Esophagus (tissue), 2 donors: ENCODE results near the gene KRTAP9-8. TPM values are rescaled to one million over a fixed set of nuclear protein-coding genes. Genes with fewer than 3 reads are reported as not detected.
"Not testable (repeated sequence)": the region's sequence is repeated elsewhere in the genome, so short reads cannot be mapped to it uniquely, and the experiment has no call there.

Experiments used
- H3K27ac ChIP-seq, 2 donors: one replicate each; pipeline ENCODE4 v1.5.1; 2013; ENCODE audit warnings: low read depth in 2 of 2, mild to moderate bottlenecking in 2 of 2, inconsistent platforms in 1 of 2, low read length in 1 of 2, moderate library complexity in 1 of 2
- H3K27me3 ChIP-seq, 2 donors: one replicate each; pipeline ENCODE4 v1.6.1; 2013; ENCODE audit warnings: low read length in 2 of 2, control low read depth in 1 of 2, mild to moderate bottlenecking in 1 of 2; ENCODE audit not compliant: insufficient read depth in 2 of 2, control insufficient read depth in 1 of 2
- H3K36me3 ChIP-seq, 2 donors: one replicate each; pipeline ENCODE4 v1.6.1; 2013; ENCODE audit warnings: low read length in 1 of 2; ENCODE audit not compliant: control insufficient read depth in 2 of 2, insufficient read depth in 2 of 2
- H3K4me1 ChIP-seq, 2 donors: one replicate each; pipeline ENCODE4 v1.6.1; 2013; ENCODE audit warnings: low read length in 1 of 2; ENCODE audit not compliant: control insufficient read depth in 2 of 2, insufficient read depth in 2 of 2
- H3K4me3 ChIP-seq, 2 donors: one replicate each; pipeline ENCODE4 v1.5.1; 2013; ENCODE audit warnings: low read length in 2 of 2, mild to moderate bottlenecking in 2 of 2, low read depth in 1 of 2, moderate library complexity in 1 of 2
- H3K9me3 ChIP-seq, 2 donors: one replicate each; pipeline ENCODE4 v1.6.1; 2013; ENCODE audit warnings: mild to moderate bottlenecking in 2 of 2, low read depth in 1 of 2, low read length in 1 of 2, moderate library complexity in 1 of 2; ENCODE audit not compliant: control insufficient read depth in 2 of 2, insufficient read depth in 1 of 2
- WGBS, 2 donors: extraction: QIAGEN DNeasy Blood & Tissue Kit; methylation state at CpG; one replicate each; pipeline ENCODE4 v1.1.7; 2013; 5-methylcytosine and 5-hydroxymethylcytosine counted together
- polyA plus RNA-seq, 2 donors: library from polyadenylated mRNA; stranded (reverse); fragments of 200-250 nt; gene quantifications; one replicate each; pipeline ENCODE4 v1.2.3, GENCODE V29; 2013
- donor health status: healthy with polysubstance abuse.
- donor health status: Bipolar disorder and iron deficiency.

Gene KRTAP9-8
- polyA plus RNA-seq, 2 donors, result not detected

DNA sequence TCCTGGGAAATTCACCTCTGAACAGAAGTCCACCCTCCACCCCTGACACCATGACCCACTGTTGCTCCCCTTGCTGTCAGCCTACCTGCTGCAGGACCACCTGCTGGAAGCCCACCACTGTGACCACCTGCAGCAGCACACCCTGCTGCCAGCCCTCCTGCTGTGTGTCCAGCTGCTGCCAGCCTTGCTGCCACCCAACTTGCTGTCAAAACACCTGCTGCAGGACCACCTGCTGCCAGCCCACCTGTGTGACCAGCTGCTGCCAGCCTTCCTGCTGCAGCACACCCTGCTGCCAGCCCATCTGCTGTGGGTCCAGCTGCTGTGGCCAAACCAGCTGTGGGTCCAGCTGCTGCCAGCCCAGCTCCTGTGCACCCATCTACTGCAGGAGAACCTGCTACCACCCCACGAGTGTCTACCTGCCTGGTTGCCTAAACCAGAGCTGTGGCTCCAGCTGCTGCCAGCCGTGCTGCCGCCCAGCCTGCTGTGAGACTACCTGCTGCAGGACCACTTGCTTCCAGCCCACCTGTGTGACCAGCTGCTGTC is 37.9 kb downstream of the KRTAP9-8 start, which contains the start of gene KRTAP9-7:
Gene KRTAP9-7, plus strand, starts transcription at position 51 of the 543 bp plus-strand sequence. Its CDS starts 0 bp downstream, at position 51.
- H3K27ac ChIP-seq, H3K36me3 ChIP-seq, H3K4me3 ChIP-seq, H3K4me1 ChIP-seq, H3K9me3 ChIP-seq, H3K27me3 ChIP-seq: not testable (repeated sequence)
- 76 to 89% methylated on average over 3 of the region's 3 CpGs for WGBS, 2 donors

- Histone ChIP-seq H3K27me3 (no peaks in the 10 kb centered on the region), H3K27ac (no peak overlapping the region), H3K4me3 (no peak overlapping the region), H3K4me1 (no peaks in the 10 kb centered on the region), H3K9me3 (peaks cover 0 to 2% of the 10 kb centered on the region in 2 donors), H3K36me3 (no peaks in the 10 kb centered on the region)
- 79 to 87% methylated on average over 3 of the region's 3 CpGs for WGBS, 2 donors
Measured at GRCh38 chr17:41278176-41278955, 40.6 kb downstream of the KRTAP9-8 start.

DNA sequence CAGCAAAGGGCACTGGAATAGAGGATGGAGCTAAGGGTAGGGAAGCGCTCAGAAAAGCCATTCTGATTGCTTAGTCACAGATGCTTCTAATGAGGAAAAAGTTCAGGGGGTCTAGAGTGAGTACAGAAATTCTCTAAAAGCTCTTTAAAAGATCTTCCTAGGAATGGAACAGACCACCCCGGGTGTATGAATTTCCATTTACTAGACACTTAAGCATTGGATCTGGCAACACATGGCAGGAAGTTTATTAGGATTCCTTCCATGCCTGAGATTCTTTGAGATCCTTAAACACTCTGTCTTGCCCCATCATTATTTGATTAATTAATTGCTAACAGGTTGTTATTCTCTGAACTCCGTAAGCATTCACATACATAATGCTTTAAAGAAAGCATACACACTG is 46.2 kb downstream of the KRTAP9-8 start:
- H3K36me3 ChIP-seq, result no peaks in the 10 kb centered on the region
- no peak overlapping the region for H3K27ac ChIP-seq
- 55 to 63% methylated on average over 3 of the region's 3 CpGs for WGBS, 2 donors
- H3K27me3 ChIP-seq, result no peaks in the 10 kb centered on the region
- H3K4me1 ChIP-seq, result no peaks in the 10 kb centered on the region
- H3K9me3 ChIP-seq, result peaks cover 0 to 2% of the 10 kb centered on the region in 2 donors
- H3K4me3 ChIP-seq, result no peak overlapping the region

DNA sequence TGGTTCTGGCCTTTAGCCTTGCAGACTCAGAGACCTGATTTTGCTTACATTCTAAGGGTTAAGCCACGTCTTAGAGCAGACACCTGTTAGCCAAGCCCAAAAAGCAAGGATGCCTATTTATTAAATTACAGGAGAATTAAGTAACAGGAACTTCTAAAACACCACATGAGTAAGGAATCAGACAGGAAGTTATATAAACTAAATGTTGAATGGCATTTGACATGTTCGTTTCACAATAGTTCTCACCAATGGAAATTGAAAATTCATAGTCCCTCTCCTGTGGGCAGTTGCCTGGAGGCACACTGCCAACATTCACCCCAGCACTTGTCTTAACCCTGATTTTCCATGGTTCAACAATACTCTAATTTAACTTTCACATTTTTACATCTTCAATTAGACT is 46.7 kb downstream of the KRTAP9-8 start:
- H3K27ac ChIP-seq, result no peak overlapping the region
- peaks cover 0 to 2% of the 10 kb centered on the region in 2 donors for H3K9me3 ChIP-seq
- H3K4me3 ChIP-seq, result no peak overlapping the region
- H3K27me3 ChIP-seq, result no peaks in the 10 kb centered on the region
- H3K4me1 ChIP-seq, result no peaks in the 10 kb centered on the region
- no peaks in the 10 kb centered on the region for H3K36me3 ChIP-seq
- WGBS, 2 donors, result 40 to 53% methylated on average over 2 of the region's 2 CpGs

GRCh38 chr17:41287050-41287449 is 49.3 kb downstream of the KRTAP9-8 start:
- 79 to 86% methylated on average over 3 of the region's 3 CpGs for WGBS, 2 donors
- H3K36me3 ChIP-seq, result no peaks in the 10 kb centered on the region
- no peaks in the 10 kb centered on the region for H3K9me3 ChIP-seq
- H3K27ac ChIP-seq, result no peak overlapping the region
- no peaks in the 10 kb centered on the region for H3K27me3 ChIP-seq
- no peak overlapping the region for H3K4me3 ChIP-seq
- H3K4me1 ChIP-seq, result no peaks in the 10 kb centered on the region

Other genes starting within 250 kb of the KRTAP9-8 start
- gene KRTAP3-3, start 243.8 kb upstream of the KRTAP9-8 start, polyA plus RNA-seq, result not detected
- 10 to 100 TPM in 1 of 2 donors, 1 to 10 TPM in 1; 1.8 to 43.5 TPM for gene KRTAP3-2, start 238.1 kb upstream of the KRTAP9-8 start, polyA plus RNA-seq
- gene KRTAP3-1, start 228.9 kb upstream of the KRTAP9-8 start, polyA plus RNA-seq, result under 1 TPM in 1 of 2 donors, not detected in 1; 0.39 TPM
- gene KRTAP1-5, start 210.8 kb upstream of the KRTAP9-8 start, polyA plus RNA-seq, result under 1 TPM in 1 of 2 donors, not detected in 1; 0.09 TPM
- not detected for gene KRTAP1-4, start 207.8 kb upstream of the KRTAP9-8 start, polyA plus RNA-seq
- not detected for gene KRTAP1-3, start 203.1 kb upstream of the KRTAP9-8 start, polyA plus RNA-seq
- gene KRTAP1-1, start 196.5 kb upstream of the KRTAP9-8 start, polyA plus RNA-seq, result under 1 TPM; 0.04 to 0.16 TPM
- gene KRTAP2-1, start 190.7 kb upstream of the KRTAP9-8 start, polyA plus RNA-seq, result not detected
- gene KRTAP2-2, start 182.8 kb upstream of the KRTAP9-8 start, polyA plus RNA-seq, result not detected
- gene KRTAP2-3, start 177.9 kb upstream of the KRTAP9-8 start, polyA plus RNA-seq, result under 1 TPM in 1 of 2 donors, not detected in 1; 0.10 TPM
- not detected for gene KRTAP2-4, start 172.1 kb upstream of the KRTAP9-8 start, polyA plus RNA-seq
- gene KRTAP4-7, start 153.8 kb upstream of the KRTAP9-8 start, polyA plus RNA-seq, result not detected
- not detected for gene KRTAP4-8, start 139.9 kb upstream of the KRTAP9-8 start, polyA plus RNA-seq
- gene KRTAP4-16, start 135.8 kb upstream of the KRTAP9-8 start, polyA plus RNA-seq, result not detected
- gene KRTAP4-9, start 132.6 kb upstream of the KRTAP9-8 start, polyA plus RNA-seq, result not detected
- not detected for gene KRTAP4-11, start 119.6 kb upstream of the KRTAP9-8 start, polyA plus RNA-seq
- gene KRTAP4-12, start 113.8 kb upstream of the KRTAP9-8 start, polyA plus RNA-seq, result not detected
- not detected for gene KRTAP4-6, start 97.5 kb upstream of the KRTAP9-8 start, polyA plus RNA-seq
- not detected for gene KRTAP4-5, start 88.2 kb upstream of the KRTAP9-8 start, polyA plus RNA-seq
- gene KRTAP4-4, start 77.3 kb upstream of the KRTAP9-8 start, polyA plus RNA-seq, result not detected
- not detected for gene KRTAP4-3, start 69.8 kb upstream of the KRTAP9-8 start, polyA plus RNA-seq
- gene KRTAP4-2, start 59.8 kb upstream of the KRTAP9-8 start, polyA plus RNA-seq, result not detected
- gene KRTAP4-1, start 53.1 kb upstream of the KRTAP9-8 start, polyA plus RNA-seq, result not detected
- not detected for gene KRTAP9-1, start 48.1 kb upstream of the KRTAP9-8 start, polyA plus RNA-seq
- gene KRTAP9-2, start 11.4 kb upstream of the KRTAP9-8 start, polyA plus RNA-seq, result not detected
- not detected for gene KRTAP9-3, start 5.5 kb upstream of the KRTAP9-8 start, polyA plus RNA-seq
- gene KRTAP9-4, start 11.7 kb downstream of the KRTAP9-8 start, polyA plus RNA-seq, result not detected
- not detected for gene KRTAP9-9, start 17.4 kb downstream of the KRTAP9-8 start, polyA plus RNA-seq
- not detected for gene KRTAP9-6, start 27.4 kb downstream of the KRTAP9-8 start, polyA plus RNA-seq
- not detected for gene KRTAP9-7, start 37.7 kb downstream of the KRTAP9-8 start, polyA plus RNA-seq
- gene KRTAP29-1, start 64.9 kb downstream of the KRTAP9-8 start, polyA plus RNA-seq, result not detected
- gene KRTAP16-1, start 71.3 kb downstream of the KRTAP9-8 start, polyA plus RNA-seq, result not detected
- gene KRTAP17-1, start 77.7 kb downstream of the KRTAP9-8 start, polyA plus RNA-seq, result not detected
- 1 to 10 TPM in 1 of 2 donors, under 1 TPM in 1; 0.69 to 1.2 TPM for gene KRT33A, start 112.8 kb downstream of the KRTAP9-8 start, polyA plus RNA-seq
- under 1 TPM; 0.12 to 0.16 TPM for gene KRT33B, start 131.8 kb downstream of the KRTAP9-8 start, polyA plus RNA-seq
- gene KRT34, start 144.3 kb downstream of the KRTAP9-8 start, polyA plus RNA-seq, result under 1 TPM; 0.19 to 0.20 TPM
- 10 to 100 TPM in 1 of 2 donors, 1 to 10 TPM in 1; 3.8 to 16.7 TPM for gene KRT31, start 159.6 kb downstream of the KRTAP9-8 start, polyA plus RNA-seq
- not detected for gene KRT37, start 186.6 kb downstream of the KRTAP9-8 start, polyA plus RNA-seq
- gene KRT38, start 203.0 kb downstream of the KRTAP9-8 start, polyA plus RNA-seq, result under 1 TPM in 1 of 2 donors, not detected in 1; 0.02 TPM
- 1 to 10 TPM; 1.9 to 8.5 TPM for gene KRT32, start 229.4 kb downstream of the KRTAP9-8 start, polyA plus RNA-seq
- not detected for gene KRT35, start 243.2 kb downstream of the KRTAP9-8 start, polyA plus RNA-seq